ENCODE data around the gene ADI1. TPM values are rescaled to one million over a fixed set of nuclear protein-coding genes. Genes with fewer than 3 reads are reported as not detected.

The ADI1 gene
- total and polyA plus RNA-seq, 2 of the 8 experiments (the other 6 are each of a cell fraction or from before 2014, with no cell fraction given): 12.2 to 40.2 TPM

- H4K91ac ChIP-seq (replicated peaks; ENCODE audit: insufficient read length, low read length): no peak overlapping the region
- no peak overlapping the region for H2BK12ac ChIP-seq (ENCODE audit: low read depth, low read length)
- no peaks in the 10 kb centered on the region for H3K79me2 ChIP-seq (ENCODE audit: control insufficient read depth in 1 of 2, insufficient read depth in 2 of 2, low read length in 2 of 2)
- no peak overlapping the region for H3K9ac ChIP-seq (replicated peaks in 1 of 4; ENCODE audit: extremely low read depth in 1 of 4, low read depth in 3 of 4, low read length in 3 of 4)
- H3K56ac ChIP-seq (replicated peaks; ENCODE audit: insufficient read length, low read depth, low read length): no peak overlapping the region
- H4K8ac ChIP-seq (ENCODE audit: extremely low read depth, insufficient read depth, low read length): no peak overlapping the region
- peaks cover 0 to 5% (median 1%) of the 10 kb centered on the region in 4 experiments; a peak in 4 of 8 replicates for H3K36me3 ChIP-seq (ENCODE audit: control insufficient read depth in 2 of 4, insufficient read depth in 4 of 4, low read length in 3 of 4)
- peaks cover 5 to 10% (median 9%) of the 10 kb centered on the region in 4 experiments for H3K4me1 ChIP-seq (replicated peaks in 1 of 4; ENCODE audit: control insufficient read depth in 3 of 4, insufficient read depth in 4 of 4, low read length in 3 of 4)
- H3K79me1 ChIP-seq (ENCODE audit: low read depth, low read length): no peaks in the 10 kb centered on the region
- no peak overlapping the region for H2BK20ac ChIP-seq (ENCODE audit: low read length)
- no peak for TF ChIP-seq MAX (IDR thresholded peaks at IDR 0.05)
- H3K27ac ChIP-seq (ENCODE audit: low read depth, low read length): no peak overlapping the region
- ChIA-PET CTCF (ENCODE audit: partially characterized antibody) (interaction anchor here (0.6 to 12.1 kb wide), 28 partner anchors 10 to 1177 kb away, joined by 3 to 152 read pairs (median 4); no protein-coding TSS in a partner anchor), POLR2A (ENCODE audit: partially characterized antibody) (interaction anchor here (1.2 to 1.8 kb wide), 4 partner anchors 8 to 20 kb away, joined by 3 to 4 read pairs (median 4); no protein-coding TSS in a partner anchor)
- WGBS, 2 experiments (ENCODE audit: extremely low coverage in 1 of 2, insufficient coverage in 1 of 2, insufficient read length in 1 of 2, insufficient replicate concordance in 2 of 2, low coverage in 1 of 2, low lambda C conversion rate in 2 of 2, missing lambda C conversion rate in 1 of 2): 84% methylated on average over 10 of the region's 10 CpGs; no CpG with 5 or more reads in 1 of the 2 experiments
- no peaks in the 10 kb centered on the region for H3K23me2 ChIP-seq (ENCODE audit: low read depth, low read length)
- peaks cover 0 to 2% of the 10 kb centered on the region in 2 experiments for H4K20me1 ChIP-seq (replicated peaks in 1 of 2; ENCODE audit: control insufficient read depth in 1 of 2, insufficient read depth in 2 of 2, low read length in 2 of 2)
- no peak overlapping the region for H2AFZ ChIP-seq (ENCODE audit: low read length)
- no peaks in the 10 kb centered on the region for H3K27me3 ChIP-seq (replicated peaks in 1 of 4; ENCODE audit: control insufficient read depth in 3 of 4, extremely low read depth in 1 of 4, insufficient read depth in 3 of 4, low read length in 3 of 4)
- H3K23ac ChIP-seq (ENCODE audit: insufficient read length): no peak overlapping the region
- H3K18ac ChIP-seq (ENCODE audit: extremely low read depth, low read length): no peak overlapping the region
- no peak overlapping the region for H4K5ac ChIP-seq (ENCODE audit: insufficient read length, low read depth, low read length)
- FAIRE-seq (no peak), DNase-seq (ENCODE audit: low read depth in 1 of 2, low spot score in 2 of 2) (no peak)
- no peak overlapping the region for H2BK120ac ChIP-seq (replicated peaks; ENCODE audit: low read depth, low read length)
- H2BK15ac ChIP-seq (ENCODE audit: low read length): no peak overlapping the region
- H3K14ac ChIP-seq (ENCODE audit: insufficient read length): no peak overlapping the region
- no peak overlapping the region for H3K4ac ChIP-seq (replicated peaks; ENCODE audit: insufficient read length, low read depth, low read length)
- H2AK5ac ChIP-seq (ENCODE audit: low read depth, low read length): no peak overlapping the region
- no peaks in the 10 kb centered on the region for H3K9me3 ChIP-seq (ENCODE audit: insufficient read depth in 2 of 2, low read depth in 1 of 2, low read length in 1 of 2)
- no peak overlapping the region for H3K4me2 ChIP-seq (ENCODE audit: insufficient read depth in 1 of 2, low read depth in 2 of 2, low read length in 2 of 2)
- H3K4me3 ChIP-seq (ENCODE audit: extremely low read depth in 1 of 4, insufficient read depth in 2 of 4, low read depth in 3 of 4, low read length in 4 of 4): no peak overlapping the region
- H2BK5ac ChIP-seq (ENCODE audit: low read depth, low read length): no peak overlapping the region
Measured at GRCh38 chr2:3462493-3463104, 56.7 kb downstream of the ADI1 start.

Data from H1 (cell line).